SIG-M5 treated with dmso at 0.1 percent for 504 hours (cell line): ENCODE measurements around the gene RFNG.
"Not testable (repeated sequence)": the region's sequence is repeated elsewhere in the genome, so short reads cannot be mapped to it uniquely, and the experiment has no call there.

Experiments used
- DNase-seq: peaks from one replicate; lab custom pipeline; 2025; ENCODE audit not compliant: unreplicated experiment; lab: John Stamatoyannopoulos, UW

RFNG gene

GRCh38 chr17:82046903-82047302, 4.7 kb downstream of the RFNG start:
- DNase-seq: no peak

- no peak for DNase-seq
Observed at GRCh38 chr17:82045936-82046484, 5.6 kb downstream of the RFNG start.

GRCh38 chr17:82043507-82043906, 8.1 kb downstream of the RFNG start:
- no peak for DNase-seq

- DNase-seq: no peak
Observed at GRCh38 chr17:82042649-82043048, 9.0 kb downstream of the RFNG start.

- peak; percentile 9 for DNase-seq
Observed at GRCh38 chr17:82041144-82041814, 10.3 kb downstream of the RFNG start.

- no peak for DNase-seq
Observed at GRCh38 chr17:82039695-82040299, 11.8 kb downstream of the RFNG start.

GRCh38 chr17:82038796-82039409, 12.7 kb downstream of the RFNG start:
- not testable (repeated sequence) for DNase-seq

GRCh38 chr17:82037889-82038195, 13.8 kb downstream of the RFNG start:
- DNase-seq: no peak

- DNase-seq: peak; percentile 97
Observed at GRCh38 chr17:82037092-82037888, 14.3 kb downstream of the RFNG start, which contains the start of gene DCXR. DCXR (minus strand) TSS chr17:82037697; CDS start chr17:82037682, 15 bp downstream.

GRCh38 chr17:82036634-82037091, 14.9 kb downstream of the RFNG start:
- no peak for DNase-seq

GRCh38 chr17:82035956-82036633, 15.5 kb downstream of the RFNG start:
- no peak for DNase-seq

- DNase-seq: no peak
Observed at GRCh38 chr17:82035488-82035887, 16.1 kb downstream of the RFNG start.

GRCh38 chr17:82034371-82035011, 17.1 kb downstream of the RFNG start:
- no peak for DNase-seq

- no peak for DNase-seq
Observed at GRCh38 chr17:82033359-82034085, 18.1 kb downstream of the RFNG start.

GRCh38 chr17:82031885-82032627, 19.6 kb downstream of the RFNG start:
- peak; percentile 30 for DNase-seq

GRCh38 chr17:82031303-82031884, 20.2 kb downstream of the RFNG start, which contains the start of gene RAC3:
RAC3 (plus strand) TSS chr17:82031678; CDS start chr17:82031762, 84 bp downstream.
- no peak for DNase-seq

- peak; percentile 75 for DNase-seq
Observed at GRCh38 chr17:82030470-82031302, 20.9 kb downstream of the RFNG start.
